HuH-7 (cell line): Measurements from ENCODE around the gene PSMC1.

Source experiments
- DNase-seq: peaks from one replicate; pipeline ENCODE4 v3.0.0; 2011; ENCODE audit warnings: low spot score

The PSMC1 gene

DNA sequence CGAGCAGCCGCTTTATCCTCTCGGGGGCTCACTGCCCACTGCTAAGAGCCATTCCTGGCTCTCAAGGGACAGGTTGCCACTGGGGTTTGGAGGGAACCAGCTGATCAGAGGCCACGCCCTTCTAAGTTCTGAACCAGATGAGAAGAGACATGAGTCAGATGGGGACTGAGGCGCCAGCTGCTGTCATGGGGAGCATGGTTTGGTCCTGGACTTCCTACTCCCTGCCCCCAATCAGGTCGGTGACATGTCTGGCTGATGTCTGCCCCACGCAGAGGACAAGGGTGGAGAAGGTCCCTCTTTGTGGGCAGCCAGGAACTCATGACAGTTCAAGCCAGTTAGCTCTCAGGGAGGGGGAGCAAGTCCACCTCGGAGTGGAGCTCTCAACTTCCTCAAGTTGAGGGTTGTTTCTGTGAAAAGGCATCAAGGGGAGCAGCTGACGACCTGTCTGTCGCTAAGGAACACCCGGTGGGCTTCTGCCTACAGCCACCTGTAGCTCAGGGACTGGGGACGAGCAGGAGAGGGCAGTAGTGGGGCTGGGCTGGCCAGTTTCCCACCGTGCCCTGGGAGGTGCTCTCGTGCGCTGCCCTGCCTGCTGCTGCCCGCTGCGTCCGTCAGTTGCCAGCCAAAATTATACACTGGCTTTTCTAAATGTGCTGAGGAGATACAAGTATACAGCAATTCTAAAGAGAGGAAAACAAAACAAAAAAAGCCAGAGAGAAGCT lies 20.5 kb downstream of the PSMC1 start:
- no peak for DNase-seq

DNA sequence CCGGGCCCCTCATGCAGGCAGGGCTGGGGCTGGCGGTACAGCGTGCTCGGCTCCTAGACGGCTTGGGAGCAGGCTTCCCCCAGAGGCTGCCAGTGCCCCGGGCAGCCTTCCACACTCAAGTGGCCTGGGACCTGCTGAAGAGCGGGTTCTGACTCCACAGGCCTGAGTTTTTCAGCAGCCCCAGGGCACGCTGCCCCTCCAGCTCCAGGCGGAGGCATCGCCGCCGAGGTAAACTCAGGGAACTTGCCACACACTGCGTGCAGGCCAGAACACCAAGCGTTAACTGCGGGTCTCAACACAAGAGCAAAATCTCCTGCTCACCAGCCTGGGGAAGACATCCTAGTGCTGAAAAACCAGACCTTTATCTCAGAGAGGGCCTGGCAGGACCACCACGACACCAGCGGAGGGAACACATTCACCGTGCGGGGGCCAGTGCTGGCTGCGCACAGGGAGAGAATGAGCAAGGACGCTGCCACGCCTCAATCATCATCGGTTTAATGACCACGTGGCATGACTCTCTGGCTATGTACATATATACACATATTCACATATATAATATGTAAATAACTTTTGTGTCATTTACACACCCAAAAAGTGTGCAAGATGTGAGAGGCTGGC lies 21.3 kb downstream of the PSMC1 start:
- DNase-seq = no peak

DNA sequence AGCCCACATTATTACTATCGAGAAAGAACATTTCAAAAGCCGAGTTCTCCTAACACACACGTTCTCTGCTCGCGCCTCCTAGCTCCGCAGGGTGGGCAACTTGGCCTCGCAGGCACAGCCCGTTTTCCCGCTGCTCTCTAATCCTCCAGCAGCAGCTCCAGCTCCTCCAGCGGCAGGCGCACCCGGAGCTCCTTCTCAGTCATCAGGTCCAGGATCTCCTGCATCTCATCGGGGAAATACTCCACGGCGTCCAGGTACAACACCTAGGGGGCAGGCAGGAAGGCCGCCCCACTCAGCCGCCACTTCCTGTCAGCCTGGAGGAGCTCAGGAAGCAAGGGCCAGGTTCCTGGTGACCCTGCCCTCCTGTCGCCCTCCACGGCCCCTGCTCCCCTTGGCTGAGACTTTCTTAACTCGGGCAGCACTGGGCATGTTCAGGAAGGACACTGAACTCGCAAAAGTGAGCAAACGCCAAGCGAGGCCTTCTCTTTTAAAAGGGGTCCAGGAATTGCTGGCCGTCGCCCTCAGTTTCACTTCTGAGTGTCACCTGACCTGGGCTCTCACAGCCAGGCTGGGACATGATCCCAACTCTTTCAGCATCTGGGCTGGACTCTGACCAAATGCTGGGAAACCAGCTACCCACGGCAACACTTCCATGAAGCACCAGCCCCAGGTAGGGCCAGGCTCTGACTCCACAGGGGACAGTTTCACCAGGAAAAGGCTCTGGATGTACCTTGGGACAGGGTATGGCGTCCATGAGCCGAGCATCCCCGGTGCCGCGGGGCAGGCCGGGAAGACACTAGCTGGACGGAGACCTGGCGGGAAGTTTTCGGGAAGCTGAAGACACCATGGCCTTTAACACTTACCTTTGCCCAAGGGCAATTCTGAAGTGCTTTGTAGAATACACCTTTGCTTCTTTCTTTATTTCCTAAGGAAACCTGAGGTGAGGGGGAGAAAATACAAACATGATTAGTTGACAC lies 22.1 kb downstream of the PSMC1 start:
- DNase-seq = no peak

DNA sequence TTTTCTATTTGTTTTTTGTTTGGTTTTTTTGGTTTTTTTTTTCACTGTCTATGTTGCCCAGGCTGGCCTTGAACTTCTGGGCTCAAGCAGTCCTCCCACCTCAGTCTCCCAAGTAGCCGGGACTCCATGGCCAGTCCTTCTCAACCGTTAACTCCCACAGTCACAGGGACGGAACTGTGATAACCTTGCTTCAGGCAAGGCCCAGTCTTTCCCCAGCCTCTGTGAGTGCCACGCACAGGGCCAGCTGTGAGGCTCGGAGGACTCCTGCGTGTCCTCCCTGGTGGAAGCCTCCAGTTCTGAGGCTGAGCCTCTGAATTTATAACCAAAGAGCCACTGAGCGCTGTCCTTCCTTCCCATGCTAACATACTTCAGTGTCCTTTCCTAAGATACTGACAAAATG lies 23.7 kb downstream of the PSMC1 start:
- DNase-seq = no peak

DNA sequence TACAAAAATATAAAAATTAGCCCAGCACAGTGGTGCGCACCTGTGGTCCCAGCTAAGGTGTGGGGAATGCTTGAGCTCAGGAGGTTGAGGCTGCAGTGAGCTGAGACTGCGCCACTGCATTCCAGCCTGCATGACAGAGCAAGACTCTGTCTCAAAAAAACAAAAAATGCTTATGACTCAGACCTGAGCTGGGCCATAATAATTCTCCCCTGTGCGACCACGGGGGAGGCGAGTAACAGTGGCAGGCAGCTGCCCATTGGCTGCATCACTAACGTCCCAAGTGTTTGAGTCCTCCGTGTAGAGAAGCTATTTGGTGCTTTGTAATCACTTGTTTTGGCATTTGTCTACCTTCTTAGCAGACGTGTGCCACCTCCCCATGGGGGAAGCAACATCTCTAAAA lies 24.9 kb downstream of the PSMC1 start:
- no peak for DNase-seq

DNA sequence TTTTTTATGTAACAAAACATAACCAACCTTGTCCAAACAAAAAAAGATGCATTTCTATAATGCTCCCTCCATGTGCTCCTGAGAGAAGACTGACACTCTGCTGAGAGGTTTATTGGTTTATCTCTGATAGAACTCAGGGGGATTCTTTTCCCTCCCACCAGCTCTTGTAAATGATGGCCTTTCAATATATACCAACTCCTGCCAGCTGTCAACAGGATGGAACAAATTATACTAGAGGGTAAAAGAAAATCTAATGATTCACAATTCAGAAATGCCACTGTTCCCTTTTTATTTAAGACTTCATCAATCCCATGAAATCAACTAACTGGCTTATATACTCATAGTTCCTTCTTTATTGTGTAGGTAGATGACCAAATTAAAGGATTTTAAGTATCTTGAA lies 25.4 kb downstream of the PSMC1 start:
- no peak for DNase-seq

DNA sequence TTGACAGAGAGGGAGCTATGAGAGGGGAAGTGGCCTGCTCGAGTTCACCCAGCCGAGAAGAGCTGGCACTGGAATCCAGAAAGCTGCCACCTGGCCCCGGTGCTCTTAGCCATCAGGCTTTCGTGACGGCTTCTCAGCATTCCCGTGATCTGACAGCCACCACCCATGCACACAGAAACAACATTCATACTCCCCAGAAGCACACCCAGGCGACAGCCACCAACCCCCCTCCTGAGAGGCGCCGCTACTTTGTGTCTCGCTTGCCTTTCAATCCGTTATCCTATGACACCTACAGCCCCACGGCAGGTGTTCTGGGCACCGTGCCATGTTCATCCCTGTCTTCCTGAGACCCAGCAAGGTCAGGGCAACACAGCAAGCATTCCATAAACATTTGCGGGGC lies 31.4 kb downstream of the PSMC1 start:
- DNase-seq = no peak

DNA sequence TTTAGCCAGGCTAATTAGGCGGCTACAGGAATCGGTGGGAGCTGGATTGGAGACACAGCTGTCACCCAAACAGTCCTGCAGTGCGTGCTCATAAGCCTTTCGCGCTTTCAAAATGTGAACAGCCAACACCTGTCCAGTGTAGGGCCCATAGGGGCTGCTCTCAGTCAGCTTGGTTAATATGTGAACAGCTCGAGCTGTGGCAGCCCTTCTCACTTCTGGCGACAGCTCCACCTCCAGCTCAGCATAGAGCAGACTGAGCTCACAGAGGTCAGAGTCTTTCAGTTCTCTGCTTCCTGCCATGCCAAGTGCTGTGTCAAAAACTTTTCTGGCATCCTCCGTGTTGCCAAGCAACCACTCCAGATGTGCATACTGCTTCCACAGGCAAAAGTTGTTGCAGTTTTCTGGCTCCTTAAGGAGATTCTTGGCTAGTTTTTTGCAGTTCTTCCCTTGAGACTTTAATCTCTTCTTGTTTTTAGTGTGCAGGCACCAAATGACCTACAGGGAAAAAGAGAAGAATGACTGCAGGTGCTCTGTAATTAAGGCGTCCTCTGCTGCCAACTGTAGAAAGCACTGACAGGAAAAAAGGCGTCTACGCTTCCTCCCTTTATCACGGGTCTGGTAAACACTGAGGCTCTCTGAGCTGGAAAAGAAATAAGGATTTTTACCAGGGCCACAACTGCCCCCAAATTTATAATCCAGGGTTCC lies 32.5 kb downstream of the PSMC1 start:
- no peak for DNase-seq

DNA sequence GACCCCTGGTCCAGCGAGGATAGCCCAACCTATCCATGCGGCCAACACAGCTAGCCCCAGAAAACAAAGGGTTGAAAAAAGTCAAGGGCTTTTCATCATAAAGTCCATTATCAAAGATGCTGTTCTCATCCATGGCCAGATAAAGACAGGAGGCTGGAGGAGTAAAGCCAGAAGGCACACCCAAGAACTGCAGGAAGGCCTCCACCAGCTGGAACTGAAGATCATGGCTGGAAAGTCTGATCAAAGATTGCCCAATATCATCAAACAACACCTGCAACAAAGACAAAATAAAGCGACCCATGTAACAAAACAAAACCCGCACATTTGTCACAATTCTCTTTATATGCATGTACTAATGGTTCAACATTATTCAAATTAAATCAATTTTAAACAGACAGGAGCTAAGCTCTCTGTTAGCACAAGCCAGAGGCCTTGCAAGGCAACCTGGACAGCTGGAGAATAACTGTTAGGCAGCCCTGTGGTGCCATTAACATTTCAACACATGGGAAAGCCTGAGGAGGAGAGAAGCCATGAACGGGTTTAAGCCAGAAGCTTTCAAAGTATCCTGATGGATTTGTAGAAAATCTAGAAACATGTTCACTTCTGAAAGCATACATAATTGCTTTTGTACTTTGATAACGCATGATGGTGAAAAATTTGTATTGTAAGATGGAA lies 34.1 kb downstream of the PSMC1 start:
- DNase-seq = no peak

DNA sequence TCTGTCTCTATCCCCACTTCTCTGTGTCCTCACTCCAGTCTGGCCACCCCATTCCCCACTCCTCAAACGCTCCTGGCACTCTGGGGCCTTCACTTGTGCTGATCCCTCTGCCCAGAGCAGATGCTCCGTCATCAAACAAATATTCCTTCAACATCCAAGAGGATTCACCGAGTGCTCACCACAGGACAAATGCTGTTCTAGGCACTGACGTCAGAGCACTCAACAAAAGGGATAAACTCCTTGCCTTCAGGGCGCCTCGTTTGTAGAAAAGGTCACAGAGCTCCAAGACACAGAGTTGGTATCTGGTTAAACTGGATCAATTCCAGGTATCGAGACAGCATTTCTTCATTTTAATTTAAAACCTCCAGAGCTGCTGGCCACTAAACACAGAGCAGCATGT lies 35.3 kb downstream of the PSMC1 start:
- DNase-seq = no peak

DNA sequence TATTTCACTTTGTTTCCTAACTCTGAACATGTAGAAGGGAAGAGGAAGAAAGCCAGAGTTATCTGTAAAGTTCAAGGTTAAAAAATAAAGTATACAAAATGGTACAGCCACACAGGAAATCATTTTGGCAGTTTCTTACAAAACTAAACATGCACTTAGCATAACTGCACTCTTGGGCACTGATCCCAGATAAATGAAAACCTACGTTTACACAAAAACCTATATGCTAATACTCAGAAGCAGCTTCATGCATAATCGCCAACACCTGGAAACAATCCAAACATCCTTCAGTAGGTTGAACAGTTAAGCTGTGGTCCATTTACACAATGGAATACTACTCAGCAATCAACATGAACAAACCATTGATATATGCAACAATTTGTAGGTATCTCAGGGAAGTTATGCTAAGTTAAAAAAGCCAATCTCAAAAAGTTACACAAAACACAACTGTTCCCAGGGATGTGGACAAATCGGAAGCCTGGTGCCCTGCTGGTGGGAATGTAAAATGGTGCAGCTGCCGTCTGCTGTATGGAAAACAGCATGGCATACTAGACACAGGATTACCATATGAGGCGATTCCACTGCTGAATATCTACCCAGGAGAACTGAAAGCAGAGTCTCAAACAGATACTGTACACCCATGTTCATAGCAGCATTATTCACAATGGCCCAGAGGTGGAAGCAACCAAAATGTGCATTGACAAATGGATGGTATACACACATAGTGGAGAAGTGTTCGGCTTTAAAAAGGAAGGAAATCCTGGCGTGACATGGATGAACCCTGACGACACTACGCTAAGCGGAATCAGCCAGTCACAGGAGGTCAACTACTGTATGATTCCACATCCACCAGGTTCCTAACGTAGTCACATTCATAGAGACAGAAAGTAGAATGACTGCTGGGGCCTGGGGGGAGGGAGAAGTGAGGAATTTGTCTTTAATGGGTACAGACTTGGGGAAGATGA lies 37.7 kb downstream of the PSMC1 start:
- no peak for DNase-seq

DNA sequence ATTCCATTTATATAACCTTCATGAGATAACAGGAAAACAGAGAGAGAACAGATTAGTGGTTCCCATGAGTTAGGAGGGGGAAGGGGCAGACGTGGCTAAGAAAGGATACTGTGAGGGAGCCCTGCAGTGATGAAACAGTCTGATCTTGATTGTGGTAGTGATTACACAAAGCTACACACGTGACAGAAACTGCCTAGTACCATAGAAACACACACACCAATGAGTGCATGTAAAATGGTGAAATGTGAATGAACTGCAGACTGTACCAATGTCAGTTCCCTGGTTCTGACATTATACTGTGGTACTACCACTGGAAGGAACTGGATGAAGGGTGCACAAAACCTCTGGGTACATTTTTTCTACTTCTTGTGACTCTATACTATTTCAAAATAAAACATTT lies 38.5 kb downstream of the PSMC1 start:
- no peak for DNase-seq

DNA sequence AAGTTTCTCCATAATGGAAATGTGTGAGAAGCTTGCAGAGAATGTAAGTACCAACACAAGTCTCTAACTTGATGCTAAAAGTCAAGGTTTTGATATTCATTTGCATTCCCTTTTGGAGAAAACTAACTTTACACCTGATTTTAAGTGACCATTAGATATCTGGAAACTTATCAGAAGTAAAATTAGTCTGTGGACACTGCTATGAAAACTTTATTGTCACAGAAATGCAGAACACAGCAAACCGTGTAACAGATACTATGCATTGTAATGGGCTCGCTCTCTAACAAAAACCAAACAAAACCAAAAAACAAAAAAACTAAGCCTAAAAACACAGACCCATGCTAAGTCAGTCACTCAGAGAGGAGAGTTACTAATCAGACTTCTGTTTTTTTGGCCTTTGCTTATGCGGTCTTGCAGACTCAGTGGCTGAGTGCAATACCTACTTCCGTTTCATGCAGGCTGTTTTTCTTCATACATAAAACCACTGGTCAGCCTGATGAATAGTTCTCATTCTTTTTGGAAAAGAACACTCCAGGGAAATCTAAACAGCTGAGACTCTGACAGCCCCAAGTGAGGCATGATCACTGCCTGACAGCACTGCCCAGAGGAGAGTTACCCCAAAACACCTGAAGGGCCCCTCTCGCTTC lies 39.6 kb downstream of the PSMC1 start:
- no peak for DNase-seq

DNA sequence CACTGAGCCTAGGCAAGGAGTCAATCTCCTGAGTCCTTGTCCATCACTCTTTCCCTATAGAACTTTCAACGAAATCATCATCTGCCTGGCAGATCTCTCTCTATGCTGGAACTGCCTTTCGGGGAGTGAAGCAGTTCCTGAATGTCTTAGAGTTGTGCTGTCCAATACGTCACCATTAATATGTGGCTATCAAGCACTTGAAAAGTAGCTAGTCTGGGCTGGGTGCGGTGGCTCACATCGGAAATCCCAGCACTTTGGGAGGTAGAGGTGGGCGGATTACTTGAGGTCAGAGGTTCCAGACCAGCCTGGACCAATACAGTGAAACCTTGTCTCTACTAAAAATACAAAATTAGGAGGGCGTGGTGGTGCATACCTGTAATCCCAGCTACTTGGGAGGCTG lies 40.3 kb downstream of the PSMC1 start:
- no peak for DNase-seq

DNA sequence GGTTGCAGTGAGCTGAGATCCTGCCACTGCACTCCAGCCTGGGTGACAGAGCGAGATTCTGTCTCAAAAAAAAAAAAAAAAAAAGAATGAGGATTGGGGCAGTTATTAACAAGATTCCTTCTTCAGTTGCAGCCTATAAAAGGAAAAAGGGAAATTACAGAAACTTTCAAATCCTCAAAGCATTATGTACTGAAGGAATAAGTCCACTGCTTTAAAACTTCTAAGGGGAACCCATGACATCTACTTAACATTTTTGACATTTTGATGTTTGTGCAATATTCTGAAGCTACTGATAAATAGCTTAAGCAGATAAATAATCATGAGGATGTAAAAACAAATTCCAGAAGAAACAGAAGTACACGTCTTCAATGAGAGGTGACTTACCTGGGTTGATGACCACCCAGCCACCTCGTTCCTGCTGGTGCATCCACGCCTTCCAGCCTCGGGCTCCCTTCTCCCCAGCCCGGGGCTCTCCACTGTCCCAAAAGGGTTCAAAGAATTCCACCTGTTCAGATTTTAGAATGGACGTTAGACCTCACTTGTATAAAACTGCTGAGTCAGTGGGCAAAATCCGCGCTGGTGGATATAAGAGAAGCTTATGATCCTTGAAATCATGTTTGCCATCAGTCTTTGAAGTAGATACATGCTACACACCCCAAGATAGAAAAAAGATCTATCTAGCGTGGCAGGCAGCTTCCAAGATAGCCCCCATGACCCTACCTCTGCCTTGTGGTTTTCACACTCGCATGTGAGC lies 41.7 kb downstream of the PSMC1 start:
- no peak for DNase-seq

DNA sequence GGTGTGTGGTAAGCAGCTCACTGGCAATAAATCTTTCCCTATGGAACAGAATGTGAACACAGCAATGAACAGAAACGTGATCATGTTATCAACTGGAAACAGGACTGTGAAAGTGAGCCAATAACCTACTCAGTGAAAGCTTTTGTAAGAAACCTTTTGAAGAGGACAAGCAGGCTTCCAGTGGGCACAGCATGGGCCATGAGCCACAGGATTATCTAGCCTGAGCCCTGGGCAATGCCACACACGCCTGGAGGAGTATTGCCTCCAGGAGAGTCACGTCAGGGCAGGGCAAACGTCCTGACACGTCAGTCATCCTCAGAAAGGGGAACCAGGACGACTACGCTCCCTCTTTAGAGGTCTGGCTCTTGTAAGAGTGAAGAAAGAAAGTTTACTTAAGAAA lies 43.1 kb downstream of the PSMC1 start:
- no peak for DNase-seq

DNA sequence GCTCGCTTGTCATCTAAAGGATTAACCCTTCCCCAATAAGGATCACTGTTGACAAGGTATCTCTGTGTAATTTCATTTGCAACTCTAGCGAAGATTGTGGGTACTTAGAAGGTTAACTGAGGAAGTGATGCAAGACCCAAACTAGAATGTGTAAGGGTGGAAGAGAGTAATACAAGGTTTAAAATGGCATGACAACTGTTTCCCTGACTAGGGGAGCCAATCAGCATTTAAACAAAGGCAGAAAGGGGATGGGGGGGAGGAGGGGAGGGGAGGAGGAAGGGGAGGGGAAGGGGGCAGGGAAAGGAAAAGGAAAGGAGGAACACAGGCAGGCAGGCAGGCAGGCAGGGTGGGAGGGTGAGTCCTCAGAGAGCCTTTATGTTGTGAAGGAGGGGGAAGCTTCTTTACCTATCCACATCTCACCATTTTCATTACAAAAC lies 44.3 kb downstream of the PSMC1 start:
- no peak for DNase-seq

DNA sequence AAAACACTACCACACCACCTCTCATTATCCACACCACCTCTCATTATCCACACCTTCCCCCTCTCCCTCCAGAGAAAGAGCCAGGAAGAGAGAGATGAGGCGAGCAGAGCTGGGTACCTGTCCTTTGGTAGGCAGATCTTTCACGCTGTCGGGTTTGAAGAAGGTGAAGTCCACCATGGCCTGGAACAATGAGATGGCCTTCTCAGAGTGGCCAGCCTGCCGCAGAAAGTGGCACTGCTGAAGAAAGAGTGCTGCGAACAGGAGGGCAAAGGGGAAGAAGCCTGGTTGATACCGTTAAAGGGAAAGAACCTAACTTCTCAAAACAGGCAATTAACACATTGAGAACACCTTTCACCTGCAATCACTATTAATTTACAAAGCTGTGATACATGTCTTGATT lies 44.8 kb downstream of the PSMC1 start:
- no peak for DNase-seq

DNA sequence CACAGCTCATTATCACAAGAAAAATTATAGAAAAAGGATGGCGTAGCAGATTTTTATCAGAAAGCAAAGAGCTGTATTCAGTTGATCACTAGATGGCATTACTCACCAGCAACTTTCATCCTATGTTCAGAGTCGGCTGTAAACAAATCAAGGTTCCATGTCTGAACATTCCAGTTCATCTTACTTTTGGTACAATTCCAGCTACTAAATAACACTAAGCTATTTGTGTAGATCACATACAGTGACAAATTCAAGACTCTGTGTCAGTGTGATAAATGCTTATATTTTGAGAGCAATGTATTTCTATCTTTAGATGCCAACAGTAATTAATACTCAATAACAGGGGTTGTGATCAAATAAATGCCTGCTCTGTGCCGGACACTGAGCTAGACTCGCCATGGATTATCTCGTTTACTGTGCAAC lies 45.3 kb downstream of the PSMC1 start:
- peak; percentile 34 for DNase-seq
